Posterior vena cava (tissue), 2 donors: ENCODE measurements around the gene SPRED1. TPM values are rescaled to one million over a fixed set of nuclear protein-coding genes. Genes with fewer than 3 reads are reported as not detected.

Experiments used
- DNase-seq: peaks from one replicate; pipeline ENCODE4 v3.0.0-alpha.2; 2020; ENCODE audit warnings: low spot score
- intact Hi-C, 2 donors: fragments of 100-400 bp; cut with DNase I; formaldehyde crosslinking; loops; one replicate each; pipeline versions ENCODE4 v1.14.1 to v1.14.2; 2022 to 2023
- total RNA-seq, 2 donors: library from RNA; stranded (reverse); fragmentation: NEBNext Ultra II Directional; extraction: Animal tissue kit (Norgen Biotek cat#: 25700); gene quantifications; one replicate each; pipeline ENCODE4 v1.2.1, GENCODE V29; 2021
- donor health status: DM: yes; HTN: yes; CAD: no.
- donor health status: DM: yes; HTN: yes; CAD: no.

Gene SPRED1
- total RNA-seq, 2 donors from 2014 or later, result 30.8 to 35.1 TPM

DNA sequence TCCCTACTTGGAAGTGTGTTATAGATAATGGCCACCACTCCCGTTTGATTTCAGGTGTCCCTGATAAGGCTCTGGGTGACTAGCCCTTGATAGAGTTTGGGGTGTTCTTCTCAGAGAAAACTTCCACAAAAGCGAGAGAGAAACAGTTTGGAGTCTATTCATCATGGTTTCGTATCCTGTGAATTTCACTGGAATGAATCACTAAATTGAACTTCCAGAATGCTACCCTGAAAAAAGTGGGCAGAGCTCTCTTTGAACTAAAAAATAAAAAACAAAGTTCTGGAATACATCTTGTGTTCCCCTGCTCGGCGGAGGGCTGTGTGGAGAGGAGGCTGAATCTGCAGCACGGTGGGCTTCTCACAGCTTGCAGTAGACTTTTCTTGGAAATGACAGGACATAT is 148.5 kb downstream of the SPRED1 start:
- no peak for DNase-seq
- intact Hi-C loops, result no loop called here

DNA sequence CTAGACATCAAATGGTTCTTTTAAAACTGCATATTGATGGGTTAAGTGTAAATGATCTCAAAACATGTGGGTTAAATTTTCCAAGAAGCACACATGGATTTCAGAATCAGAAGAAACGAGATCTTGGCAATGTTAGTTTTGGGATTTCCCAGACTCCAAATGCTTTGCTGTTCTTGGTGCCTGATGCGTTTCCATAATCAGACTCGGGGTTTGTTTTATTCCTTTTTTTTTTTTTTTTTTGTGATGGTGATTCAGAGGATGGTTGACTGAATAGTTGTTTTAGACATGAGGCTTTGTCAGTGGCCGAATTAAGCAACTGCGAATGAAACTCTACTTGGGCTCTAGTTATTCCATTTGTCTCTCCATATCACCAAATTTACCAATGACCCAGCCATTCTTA is 149.1 kb downstream of the SPRED1 start:
- intact Hi-C loops, result no loop called here
- DNase-seq, result no peak

DNA sequence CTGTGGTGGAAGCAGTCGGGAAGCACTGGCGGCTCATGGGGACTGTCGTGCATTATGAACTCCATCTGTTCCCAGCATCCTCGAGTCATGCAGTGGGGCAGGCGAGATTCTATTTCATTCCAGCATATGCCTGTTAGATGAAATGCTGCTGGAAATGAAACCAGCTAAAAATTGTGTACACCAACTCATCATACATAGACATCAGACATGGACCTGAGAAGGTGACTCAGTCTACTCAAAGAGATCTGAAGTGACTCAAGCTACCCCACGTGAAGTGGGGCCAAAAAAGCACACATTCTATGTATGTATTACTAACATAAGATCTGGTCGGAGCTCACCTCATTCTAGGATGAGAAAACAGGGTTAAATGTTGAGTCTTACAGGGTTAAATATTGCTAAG is 153.8 kb downstream of the SPRED1 start:
- intact Hi-C loops, result no loop called here

More for the DNA sequence above, 153.8 kb downstream of the SPRED1 start:
- DNase-seq, result no peak

Other genes starting within 250 kb of the SPRED1 start
- gene FAM98B, start 201.3 kb downstream of the SPRED1 start, total RNA-seq, result 10 to 100 TPM; 20.7 to 33.4 TPM